ENCODE results near the gene SLC9A7. TPM values are rescaled to one million over a fixed set of nuclear protein-coding genes. Genes with fewer than 3 reads are reported as not detected.
"Not testable (repeated sequence)": the region's sequence is repeated elsewhere in the genome, so short reads cannot be mapped to it uniquely, and the experiment has no call there.

SLC9A7 gene
- total RNA-seq, 2 donors from 2014 or later, result 19.2 to 23.0 TPM

GRCh38 chrX:46737462-46737861, 21.5 kb downstream of the SLC9A7 start:
- Mint-ChIP-seq H3K27me3 (ENCODE audit: low read depth) (peaks cover 11% of the 10 kb centered on the region), H3K4me3 (no peak overlapping the region), H3K27ac (no peak overlapping the region), H3K4me1 (ENCODE audit: low read depth) (peaks cover 17% of the 10 kb centered on the region), H3K9me3 (peaks cover 8 to 14% of the 10 kb centered on the region in 2 donors), H3K36me3 (ENCODE audit: insufficient read depth in 2 of 2) (peaks cover 14 to 33% of the 10 kb centered on the region in 2 donors)
- DNase-seq (no peak), ATAC-seq (replicated peaks in 1 of 2) (no peak)

- Mint-ChIP-seq H3K9me3 (peaks cover 8 to 14% of the 10 kb centered on the region in 2 donors), H3K36me3 (ENCODE audit: insufficient read depth in 2 of 2) (peaks cover 14 to 31% of the 10 kb centered on the region in 2 donors), H3K27ac (no peak overlapping the region), H3K4me1 (ENCODE audit: low read depth) (peaks cover 18% of the 10 kb centered on the region), H3K27me3 (ENCODE audit: low read depth) (peaks cover 11% of the 10 kb centered on the region), H3K4me3 (no peak overlapping the region)
- no peak for DNase-seq
- no peak for ATAC-seq (replicated peaks in 1 of 2)
These were observed 21.9 kb downstream of the SLC9A7 start for GRCh38 chrX:46737041-46737440.

- peaks cover 18% of the 10 kb centered on the region for H3K4me1 Mint-ChIP-seq (ENCODE audit: low read depth)
- no peak for ATAC-seq (replicated peaks in 1 of 2)
- peaks cover 14 to 31% of the 10 kb centered on the region in 2 donors for H3K36me3 Mint-ChIP-seq (ENCODE audit: insufficient read depth in 2 of 2)
These were observed 23.3 kb downstream of the SLC9A7 start for GRCh38 chrX:46735622-46736021.

GRCh38 chrX:46733226-46733625, 25.7 kb downstream of the SLC9A7 start:
- Mint-ChIP-seq H3K27ac (peak overlapping the region; percentile 50), H3K4me3 (peak overlapping the region; percentile 18 to 46), H3K36me3 (ENCODE audit: insufficient read depth in 2 of 2) (peaks cover 9 to 23% of the 10 kb centered on the region in 2 donors), H3K4me1 (ENCODE audit: low read depth) (peaks cover 18% of the 10 kb centered on the region), H3K27me3 (ENCODE audit: low read depth) (peaks cover 5% of the 10 kb centered on the region), H3K9me3 (peaks cover 6 to 8% of the 10 kb centered on the region in 2 donors)
- ATAC-seq (replicated peaks in 1 of 2) (peak in 1 of 2 donors; percentile 51), DNase-seq (no peak)

More at GRCh38 chrX:46735622-46736021, 23.3 kb downstream of the SLC9A7 start:
- no peak overlapping the region for H3K4me3 Mint-ChIP-seq
- no peak for DNase-seq
- H3K27ac Mint-ChIP-seq, result no peak overlapping the region
- H3K9me3 Mint-ChIP-seq, result peaks cover 8 to 14% of the 10 kb centered on the region in 2 donors
- peaks cover 11% of the 10 kb centered on the region for H3K27me3 Mint-ChIP-seq (ENCODE audit: low read depth)

GRCh38 chrX:46730765-46731164, 28.2 kb downstream of the SLC9A7 start:
- H3K4me3 Mint-ChIP-seq, result no peak overlapping the region
- DNase-seq, result no peak
- no peak overlapping the region for H3K27ac Mint-ChIP-seq
- peaks cover 0 to 2% of the 10 kb centered on the region in 2 donors for H3K9me3 Mint-ChIP-seq
- H3K27me3 Mint-ChIP-seq (ENCODE audit: low read depth), result peaks cover 13% of the 10 kb centered on the region
- no peak for ATAC-seq (replicated peaks in 1 of 2)
- H3K4me1 Mint-ChIP-seq (ENCODE audit: low read depth), result peaks cover 18% of the 10 kb centered on the region
- peaks cover 2 to 8% of the 10 kb centered on the region in 2 donors for H3K36me3 Mint-ChIP-seq (ENCODE audit: insufficient read depth in 2 of 2)

GRCh38 chrX:46727441-46727840, 31.5 kb downstream of the SLC9A7 start:
- Mint-ChIP-seq H3K27me3 (ENCODE audit: low read depth) (peaks cover 20% of the 10 kb centered on the region), H3K27ac (no peak overlapping the region), H3K4me3 (no peak overlapping the region), H3K36me3 (ENCODE audit: insufficient read depth in 2 of 2) (no peaks in the 10 kb centered on the region), H3K4me1 (ENCODE audit: low read depth) (peaks cover 1% of the 10 kb centered on the region), H3K9me3 (peaks cover 0 to 3% of the 10 kb centered on the region in 2 donors)
- DNase-seq (no peak), ATAC-seq (replicated peaks in 1 of 2) (no peak)

GRCh38 chrX:46723569-46723927, 35.4 kb downstream of the SLC9A7 start:
- DNase-seq; H3K36me3 Mint-ChIP-seq (ENCODE audit: insufficient read depth in 2 of 2); H3K4me3 Mint-ChIP-seq; H3K9me3 Mint-ChIP-seq; H3K27ac Mint-ChIP-seq; H3K4me1 Mint-ChIP-seq (ENCODE audit: low read depth): not testable (repeated sequence)
- H3K27me3 Mint-ChIP-seq (ENCODE audit: low read depth), result peaks cover 16% of the 10 kb centered on the region
- ATAC-seq (replicated peaks in 1 of 2), result peak; percentile 60 to 62

- peaks cover 0 to 4% of the 10 kb centered on the region in 2 donors for H3K9me3 Mint-ChIP-seq
- H3K4me1 Mint-ChIP-seq (ENCODE audit: low read depth), result no peaks in the 10 kb centered on the region
- H3K36me3 Mint-ChIP-seq (ENCODE audit: insufficient read depth in 2 of 2), result peaks cover under 1 to 2% of the 10 kb centered on the region in 2 donors
- ATAC-seq (replicated peaks in 1 of 2), result no peak
- no peak overlapping the region for H3K4me3 Mint-ChIP-seq
- H3K27ac Mint-ChIP-seq, result no peak overlapping the region
- peaks cover 15% of the 10 kb centered on the region for H3K27me3 Mint-ChIP-seq (ENCODE audit: low read depth)
- DNase-seq, result no peak
These were observed 36.0 kb downstream of the SLC9A7 start for GRCh38 chrX:46722742-46723568.

- ATAC-seq (replicated peaks in 1 of 2) (no peak), DNase-seq (no peak)
- peaks cover 33% of the 10 kb centered on the region for H3K4me1 Mint-ChIP-seq (ENCODE audit: low read depth)
- no peak overlapping the region for H3K4me3 Mint-ChIP-seq
- H3K36me3 Mint-ChIP-seq (ENCODE audit: insufficient read depth in 2 of 2), result peaks cover 3 to 7% of the 10 kb centered on the region in 2 donors
- H3K27me3 Mint-ChIP-seq (ENCODE audit: low read depth), result peaks cover 6% of the 10 kb centered on the region
- no peak overlapping the region for H3K27ac Mint-ChIP-seq
- H3K9me3 Mint-ChIP-seq, result peaks cover 0 to 6% of the 10 kb centered on the region in 2 donors
These were observed 42.1 kb downstream of the SLC9A7 start for GRCh38 chrX:46716796-46717195.

- no peak overlapping the region for H3K27ac Mint-ChIP-seq
- peaks cover 41% of the 10 kb centered on the region for H3K4me1 Mint-ChIP-seq (ENCODE audit: low read depth)
- peaks cover 5 to 7% of the 10 kb centered on the region in 2 donors for H3K36me3 Mint-ChIP-seq (ENCODE audit: insufficient read depth in 2 of 2)
- H3K4me3 Mint-ChIP-seq, result peak overlapping the region in 1 of 2 donors; percentile 22
- H3K9me3 Mint-ChIP-seq, result peaks cover 0 to 6% of the 10 kb centered on the region in 2 donors
- ATAC-seq (replicated peaks in 1 of 2), result peak in 1 of 2 donors; percentile 43
- no peak for DNase-seq
- H3K27me3 Mint-ChIP-seq (ENCODE audit: low read depth), result peaks cover 7% of the 10 kb centered on the region
These were observed 42.9 kb downstream of the SLC9A7 start for GRCh38 chrX:46715997-46716396.

GRCh38 chrX:46715530-46715929, 43.4 kb downstream of the SLC9A7 start:
- peaks cover 46% of the 10 kb centered on the region for H3K4me1 Mint-ChIP-seq (ENCODE audit: low read depth)
- H3K36me3 Mint-ChIP-seq (ENCODE audit: insufficient read depth in 2 of 2), result peaks cover 5 to 7% of the 10 kb centered on the region in 2 donors
- H3K27ac Mint-ChIP-seq, result peak overlapping the region; percentile 19
- H3K9me3 Mint-ChIP-seq, result peaks cover 0 to 6% of the 10 kb centered on the region in 2 donors
- DNase-seq (no peak), ATAC-seq (replicated peaks in 1 of 2) (peak in 1 of 2 donors; percentile 27)
- peaks cover 12% of the 10 kb centered on the region for H3K27me3 Mint-ChIP-seq (ENCODE audit: low read depth)
- peak overlapping the region in 1 of 2 donors; percentile 43 for H3K4me3 Mint-ChIP-seq

- Mint-ChIP-seq H3K4me1 (ENCODE audit: low read depth) (peaks cover 62% of the 10 kb centered on the region), H3K9me3 (peaks cover 0 to 6% of the 10 kb centered on the region in 2 donors), H3K27ac (peak overlapping the region; percentile 57), H3K4me3 (peak overlapping the region; percentile 47 to 71), H3K36me3 (ENCODE audit: insufficient read depth in 2 of 2) (peaks cover 5 to 9% of the 10 kb centered on the region in 2 donors), H3K27me3 (ENCODE audit: low read depth) (peaks cover 16% of the 10 kb centered on the region)
- ATAC-seq (replicated peaks in 1 of 2) (peak; percentile 46 to 57), DNase-seq (no peak)
These were observed 45.0 kb downstream of the SLC9A7 start for GRCh38 chrX:46713672-46714490.

GRCh38 chrX:46712764-46713163, 46.2 kb downstream of the SLC9A7 start:
- no peak for ATAC-seq (replicated peaks in 1 of 2)
- H3K9me3 Mint-ChIP-seq, result peaks cover 0 to 5% of the 10 kb centered on the region in 2 donors
- peaks cover 69% of the 10 kb centered on the region for H3K4me1 Mint-ChIP-seq (ENCODE audit: low read depth)
- H3K36me3 Mint-ChIP-seq (ENCODE audit: insufficient read depth in 2 of 2), result peaks cover 5 to 10% of the 10 kb centered on the region in 2 donors
- H3K27ac Mint-ChIP-seq, result peak overlapping the region; percentile 57
- H3K4me3 Mint-ChIP-seq, result no peak overlapping the region
- DNase-seq, result no peak
- H3K27me3 Mint-ChIP-seq (ENCODE audit: low read depth), result peaks cover 23% of the 10 kb centered on the region
